Neural cell (in vitro differentiated cells): ENCODE measurements around the gene BTF3L4. TPM values are rescaled to one million over a fixed set of nuclear protein-coding genes. Genes with fewer than 3 reads are reported as not detected.

Experiments used
- H2AFZ ChIP-seq: fragments of 200-600, 300-800 bp; sonication (generic), shearing (Covaris generic); 2 replicates; pipeline ENCODE4 v1.6.0; 2014; ENCODE audit warnings: low read depth, mild to moderate bottlenecking, antibody characterized with exemption, low read length, moderate library complexity
- H3F3A ChIP-seq: fragments of 200-600 bp; shearing (Covaris generic); 2 replicates; pipeline ENCODE4 v1.6.1; 2016; ENCODE audit warnings: mild to moderate bottlenecking, moderate library complexity, mixed read lengths, antibody characterized with exemption, low read length; ENCODE audit not compliant: insufficient read depth, poor library complexity, severe bottlenecking
- H3K27ac ChIP-seq: fragments of 200-600, 300-800 bp; sonication (generic), shearing (Covaris generic); 2 replicates; pipeline ENCODE4 v1.5.1; 2014; ENCODE audit warnings: mild to moderate bottlenecking, low read length, moderate library complexity
- H3K27me3 ChIP-seq: fragments of 300-800, 200-600 bp; sonication (generic), shearing (Covaris generic); 2 replicates; pipeline ENCODE4 v1.6.0; 2014; ENCODE audit warnings: mild to moderate bottlenecking, low read depth, low read length, moderate library complexity; ENCODE audit not compliant: insufficient read depth
- H3K36me3 ChIP-seq: fragments of 300-800, 200-600 bp; sonication (generic), shearing (Covaris generic); 2 replicates; pipeline ENCODE4 v1.5.1; 2014; ENCODE audit warnings: mild to moderate bottlenecking, antibody characterized with exemption, low read length, moderate library complexity; ENCODE audit not compliant: insufficient read depth
- H3K4me2 ChIP-seq: fragments of 300-800, 200-600 bp; sonication (generic), shearing (Covaris generic); 2 replicates; pipeline ENCODE4 v1.6.0; 2014; ENCODE audit warnings: mild to moderate bottlenecking, low read length
- H3K4me3 ChIP-seq: fragments of 300-800, 200-600 bp; sonication (generic), shearing (Covaris generic); 2 replicates; pipeline ENCODE4 v1.5.1; 2014; ENCODE audit warnings: mild to moderate bottlenecking, low read length, moderate library complexity
- H3K79me2 ChIP-seq: fragments of 200-600 bp; shearing (Covaris generic); replicated peaks from 2 replicates; pipeline ENCODE4 v1.6.0; 2014; ENCODE audit warnings: mild to moderate bottlenecking, low read length, moderate library complexity; ENCODE audit not compliant: insufficient read depth
- H3K9ac ChIP-seq: fragments of 300-800, 200-600 bp; sonication (generic), shearing (Covaris generic); 2 replicates; pipeline ENCODE4 v1.6.1; 2016; ENCODE audit warnings: mild to moderate bottlenecking, low read length, mixed read lengths
- H3K9me2 ChIP-seq: fragments of 200-600 bp; shearing (Covaris generic); 2 replicates; pipeline ENCODE4 v1.6.1; 2016; ENCODE audit warnings: mild to moderate bottlenecking, low read length, mixed read lengths; ENCODE audit not compliant: insufficient read depth
- H3K9me3 ChIP-seq: fragments of 200-600, 300-800 bp; sonication (generic), shearing (Covaris generic); 2 replicates; pipeline ENCODE4 v1.6.1; 2016; ENCODE audit warnings: mild to moderate bottlenecking, mixed run types, low read length, moderate library complexity, mixed read lengths
- H4K20me1 ChIP-seq: fragments of 200-600 bp; shearing (Covaris generic); 2 replicates; pipeline ENCODE4 v1.6.1; 2016; ENCODE audit warnings: mild to moderate bottlenecking, mixed run types; ENCODE audit not compliant: insufficient read depth
- EP300 ChIP-seq: fragments of 450-650 bp; conservative IDR thresholded peaks from 2 replicates; pipeline ENCODE4 v1.6.1; 2014; ENCODE audit warnings: antibody characterized with exemption, mild to moderate bottlenecking, moderate library complexity; ENCODE audit not compliant: poor library complexity, severe bottlenecking
- EZH2 ChIP-seq: fragments of 200-600, 300-800 bp; shearing (Covaris generic), sonication (generic); IDR thresholded peaks from 2 replicates; pipeline ENCODE4 v1.6.1; 2014; ENCODE audit warnings: antibody characterized with exemption, low read length, borderline replicate concordance, mild to moderate bottlenecking; ENCODE audit not compliant: insufficient read depth, poor library complexity, severe bottlenecking
- MXI1 ChIP-seq: fragments of 450-650 bp; conservative IDR thresholded peaks from 2 replicates; pipeline ENCODE4 v1.6.1; 2014; ENCODE audit warnings: antibody characterized with exemption, mild to moderate bottlenecking; ENCODE audit not compliant: poor library complexity, severe bottlenecking
- POLR2AphosphoS5 ChIP-seq: IDR thresholded peaks from 2 replicates; pipeline ENCODE4 v1.6.1; 2012
- RAD21 ChIP-seq: fragments of 450-650 bp; conservative IDR thresholded peaks from 2 replicates; pipeline ENCODE4 v1.6.1; 2014; ENCODE audit warnings: antibody characterized with exemption, mild to moderate bottlenecking, moderate library complexity
- SMC3 ChIP-seq: fragments of 450-650 bp; conservative IDR thresholded peaks from 2 replicates; pipeline ENCODE4 v1.6.1; 2014; ENCODE audit warnings: antibody characterized with exemption, mild to moderate bottlenecking, moderate library complexity; ENCODE audit not compliant: poor library complexity
- TAF1 ChIP-seq: IDR thresholded peaks from 2 replicates; pipeline ENCODE4 v1.6.1; 2012; ENCODE audit warnings: low read depth
- polyA plus RNA-seq: library from polyadenylated mRNA; depleted of rRNA; stranded (reverse); fragments of >200 nt; gene quantifications from 2 replicates; pipeline ENCODE4 v1.2.3, GENCODE V29; 2014
- TF ChIP-seq, protein P1 (sequence below): fragments of 450-650 bp; IDR thresholded peaks from 2 replicates; pipeline ENCODE4 v1.5.1; 2014; ENCODE audit warnings: antibody characterized with exemption, mild to moderate bottlenecking, moderate library complexity; ENCODE audit not compliant: poor library complexity, severe bottlenecking
- TF ChIP-seq, protein P2 (sequence below): IDR thresholded peaks from 2 replicates; pipeline ENCODE4 v1.6.1; 2012; ENCODE audit warnings: borderline replicate concordance

BTF3L4 gene
- polyA plus RNA-seq, 1 donor from 2014 or later = 355 TPM

GRCh38 chr1:52053862-52054261 is 2.2 kb upstream of the BTF3L4 start:
- Histone ChIP-seq H3F3A (no peaks in the 10 kb centered on the region), H3K4me3 (peak overlapping the region; percentile 80)

GRCh38 chr1:52054496-52055065 is 1.5 kb upstream of the BTF3L4 start:
- Histone ChIP-seq H3K4me3 (peak overlapping the region; percentile 80), H3K4me2 (peak overlapping the region; percentile 58), H3K27ac (peak overlapping the region; percentile 97), H3K9me2 (no peaks in the 10 kb centered on the region), H2AFZ (peak overlapping the region; percentile 65), H3F3A (no peaks in the 10 kb centered on the region), H3K36me3 (no peaks in the 10 kb centered on the region), H4K20me1 (no peaks in the 10 kb centered on the region), H3K9ac (peak overlapping the region; percentile 95), H3K79me2 (peaks cover 63% of the 10 kb centered on the region), H3K27me3 (no peaks in the 10 kb centered on the region), H3K9me3 (no peaks in the 10 kb centered on the region)
- TF ChIP-seq, protein P1, sequence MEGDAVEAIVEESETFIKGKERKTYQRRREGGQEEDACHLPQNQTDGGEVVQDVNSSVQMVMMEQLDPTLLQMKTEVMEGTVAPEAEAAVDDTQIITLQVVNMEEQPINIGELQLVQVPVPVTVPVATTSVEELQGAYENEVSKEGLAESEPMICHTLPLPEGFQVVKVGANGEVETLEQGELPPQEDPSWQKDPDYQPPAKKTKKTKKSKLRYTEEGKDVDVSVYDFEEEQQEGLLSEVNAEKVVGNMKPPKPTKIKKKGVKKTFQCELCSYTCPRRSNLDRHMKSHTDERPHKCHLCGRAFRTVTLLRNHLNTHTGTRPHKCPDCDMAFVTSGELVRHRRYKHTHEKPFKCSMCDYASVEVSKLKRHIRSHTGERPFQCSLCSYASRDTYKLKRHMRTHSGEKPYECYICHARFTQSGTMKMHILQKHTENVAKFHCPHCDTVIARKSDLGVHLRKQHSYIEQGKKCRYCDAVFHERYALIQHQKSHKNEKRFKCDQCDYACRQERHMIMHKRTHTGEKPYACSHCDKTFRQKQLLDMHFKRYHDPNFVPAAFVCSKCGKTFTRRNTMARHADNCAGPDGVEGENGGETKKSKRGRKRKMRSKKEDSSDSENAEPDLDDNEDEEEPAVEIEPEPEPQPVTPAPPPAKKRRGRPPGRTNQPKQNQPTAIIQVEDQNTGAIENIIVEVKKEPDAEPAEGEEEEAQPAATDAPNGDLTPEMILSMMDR = no peak
- TF ChIP-seq SMC3 (no peak), EP300 (no peak), MXI1 (no peak), TAF1 (no peak), POLR2AphosphoS5 (no peak), RAD21 (no peak), EZH2 (no peak)
- TF ChIP-seq, protein P2, sequence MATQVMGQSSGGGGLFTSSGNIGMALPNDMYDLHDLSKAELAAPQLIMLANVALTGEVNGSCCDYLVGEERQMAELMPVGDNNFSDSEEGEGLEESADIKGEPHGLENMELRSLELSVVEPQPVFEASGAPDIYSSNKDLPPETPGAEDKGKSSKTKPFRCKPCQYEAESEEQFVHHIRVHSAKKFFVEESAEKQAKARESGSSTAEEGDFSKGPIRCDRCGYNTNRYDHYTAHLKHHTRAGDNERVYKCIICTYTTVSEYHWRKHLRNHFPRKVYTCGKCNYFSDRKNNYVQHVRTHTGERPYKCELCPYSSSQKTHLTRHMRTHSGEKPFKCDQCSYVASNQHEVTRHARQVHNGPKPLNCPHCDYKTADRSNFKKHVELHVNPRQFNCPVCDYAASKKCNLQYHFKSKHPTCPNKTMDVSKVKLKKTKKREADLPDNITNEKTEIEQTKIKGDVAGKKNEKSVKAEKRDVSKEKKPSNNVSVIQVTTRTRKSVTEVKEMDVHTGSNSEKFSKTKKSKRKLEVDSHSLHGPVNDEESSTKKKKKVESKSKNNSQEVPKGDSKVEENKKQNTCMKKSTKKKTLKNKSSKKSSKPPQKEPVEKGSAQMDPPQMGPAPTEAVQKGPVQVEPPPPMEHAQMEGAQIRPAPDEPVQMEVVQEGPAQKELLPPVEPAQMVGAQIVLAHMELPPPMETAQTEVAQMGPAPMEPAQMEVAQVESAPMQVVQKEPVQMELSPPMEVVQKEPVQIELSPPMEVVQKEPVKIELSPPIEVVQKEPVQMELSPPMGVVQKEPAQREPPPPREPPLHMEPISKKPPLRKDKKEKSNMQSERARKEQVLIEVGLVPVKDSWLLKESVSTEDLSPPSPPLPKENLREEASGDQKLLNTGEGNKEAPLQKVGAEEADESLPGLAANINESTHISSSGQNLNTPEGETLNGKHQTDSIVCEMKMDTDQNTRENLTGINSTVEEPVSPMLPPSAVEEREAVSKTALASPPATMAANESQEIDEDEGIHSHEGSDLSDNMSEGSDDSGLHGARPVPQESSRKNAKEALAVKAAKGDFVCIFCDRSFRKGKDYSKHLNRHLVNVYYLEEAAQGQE = no peak

More at GRCh38 chr1:52053862-52054261, 2.2 kb upstream of the BTF3L4 start:
- H3K27ac ChIP-seq = no peak overlapping the region
- no peak overlapping the region for H2AFZ ChIP-seq
- no peaks in the 10 kb centered on the region for H4K20me1 ChIP-seq
- no peaks in the 10 kb centered on the region for H3K36me3 ChIP-seq
- H3K9me2 ChIP-seq = no peaks in the 10 kb centered on the region
- TF ChIP-seq TAF1 (no peak), RAD21 (no peak), MXI1 (no peak), SMC3 (no peak), EZH2 (no peak), POLR2AphosphoS5 (no peak), EP300 (no peak)
- TF ChIP-seq, protein P1 = no peak
- TF ChIP-seq, protein P2 = no peak
- no peaks in the 10 kb centered on the region for H3K27me3 ChIP-seq
- no peaks in the 10 kb centered on the region for H3K9me3 ChIP-seq
- H3K79me2 ChIP-seq = peaks cover 60% of the 10 kb centered on the region
- peak overlapping the region; percentile 58 for H3K4me2 ChIP-seq
- peak overlapping the region; percentile 95 for H3K9ac ChIP-seq
